GM12878 (cell line): ENCODE measurements around the gene CUTA. TPM values are rescaled to one million over a fixed set of nuclear protein-coding genes. Genes with fewer than 3 reads are reported as not detected.

ENCODE experiments used
- ATAC-seq: fragments of 200-7000 bp; cut with Tn5 transposase; 3 replicates; pipeline ENCODE4 v1.9.1; 2020; ENCODE audit warnings: mild to moderate bottlenecking, moderate library complexity
- BruUV-seq: library from RNA; stranded (reverse); fragments of 400-500 nt; replicated peaks from 2 replicates; lab custom pipeline; 2021; lab: Mats Ljungman, UMichigan
- CTCF ChIA-PET: fragments of 300-600 bp; sonication (Branson Sonifier 250); formaldehyde crosslinking; extraction: SDS; loops from one replicate; lab custom pipeline; 2021; ENCODE audit warnings: inconsistent platforms; lab: Yijun Ruan, JAX
- POLR2A ChIA-PET: fragments of 350-600 bp; formaldehyde crosslinking; extraction: SDS; loops from one replicate; lab custom pipeline; 2021; ENCODE audit warnings: inconsistent platforms; lab: Charles Lee
- RAD21 ChIA-PET: fragments of 300-600 bp; sonication (Branson Sonifier 250); formaldehyde crosslinking; loops from one replicate; lab custom pipeline; 2023; ENCODE audit warnings: antibody characterized with exemption; ENCODE audit not compliant: unreplicated experiment; lab: Charles Lee
- SMC1A ChIA-PET: fragments of 300-600 bp; sonication (Branson Sonifier 250); formaldehyde crosslinking; loops from one replicate; lab custom pipeline; 2023; ENCODE audit not compliant: unreplicated experiment, uncharacterized antibody; lab: Charles Lee
- DNase-seq: peaks from one replicate; pipeline ENCODE4 v3.0.0-alpha.2; 2011; ENCODE audit warnings: low read depth, low spot score
- FAIRE-seq: peaks from 3 replicates; lab custom pipeline; 2011; peaks lifted over from hg19 to GRCh38; lab: Jason Lieb, UNC
- H2AFZ ChIP-seq: 2 replicates; pipeline ENCODE4 v1.6.0; 2011; ENCODE audit warnings: low read depth, low read length, control low read depth; ENCODE audit not compliant: control insufficient read depth
- H3K27ac ChIP-seq: 2 replicates; pipeline ENCODE4 v1.5.1; 2011; ENCODE audit warnings: control low read depth; ENCODE audit not compliant: control insufficient read depth, insufficient read depth
- H3K27me3 ChIP-seq, 2 experiments: replicated peaks in 1 of 2; 2 replicates each; pipeline versions ENCODE4 v1.6.0 to v1.6.1; 2011; ENCODE audit warnings: low read length in 1 of 2; ENCODE audit not compliant: control insufficient read depth in 2 of 2, insufficient read depth in 2 of 2
- H3K36me3 ChIP-seq, 2 experiments: 2 replicates each; pipeline ENCODE4 v1.5.1; 2011; ENCODE audit warnings: low read length in 1 of 2; ENCODE audit not compliant: control insufficient read depth in 2 of 2, insufficient read depth in 2 of 2
- H3K4me1 ChIP-seq: 2 replicates; pipeline ENCODE4 v1.6.1; 2011; ENCODE audit warnings: mild to moderate bottlenecking, low read length, moderate library complexity, mixed read lengths; ENCODE audit not compliant: control insufficient read depth, insufficient read depth
- H3K4me2 ChIP-seq: 2 replicates; pipeline ENCODE4 v1.6.0; 2011; ENCODE audit warnings: control low read depth; ENCODE audit not compliant: control insufficient read depth, insufficient read depth
- H3K4me3 ChIP-seq: fragments of 200-600 bp; sonication (generic); 2 replicates; pipeline ENCODE4 v1.5.1; 2016
- H3K79me2 ChIP-seq: 2 replicates; pipeline ENCODE4 v1.6.0; 2011; ENCODE audit warnings: low read length; ENCODE audit not compliant: control insufficient read depth, insufficient read depth
- H3K9ac ChIP-seq: 2 replicates; pipeline ENCODE4 v1.8.0; 2011; ENCODE audit warnings: low read length, control low read depth, mixed read lengths; ENCODE audit not compliant: control insufficient read depth, insufficient read depth
- H3K9me3 ChIP-seq: replicated peaks from 3 replicates; pipeline ENCODE4 v1.5.1; 2011; ENCODE audit warnings: mild to moderate bottlenecking, low read length; ENCODE audit not compliant: control insufficient read depth, insufficient read depth
- H4K20me1 ChIP-seq: 2 replicates; pipeline ENCODE4 v1.6.0; 2011; ENCODE audit not compliant: control insufficient read depth, insufficient read depth
- BCL3 ChIP-seq: IDR thresholded peaks from 2 replicates; pipeline ENCODE4 v1.6.1; 2011; ENCODE audit warnings: borderline replicate concordance, low read depth, mild to moderate bottlenecking, moderate library complexity, low read length; ENCODE audit not compliant: insufficient read depth, poor library complexity, severe bottlenecking
- CREM ChIP-seq: IDR thresholded peaks from 2 replicates; pipeline ENCODE4 v1.6.1; 2014; ENCODE audit warnings: antibody characterized with exemption, low read depth
- KAT2A ChIP-seq: conservative IDR thresholded peaks from 2 replicates; pipeline ENCODE4 v1.6.1; 2011; ENCODE audit warnings: low read depth, low read length; ENCODE audit not compliant: control insufficient read depth
- KLF5 ChIP-seq: fragments of 450-650 bp; IDR thresholded peaks from 2 replicates; pipeline ENCODE4 v1.6.1; 2014; ENCODE audit warnings: mild to moderate bottlenecking; ENCODE audit not compliant: partially characterized antibody
- NBN ChIP-seq: fragments of 450-650 bp; IDR thresholded peaks from 2 replicates; pipeline ENCODE4 v1.6.1; 2016
- POU2F2 ChIP-seq: IDR thresholded peaks from 3 replicates; pipeline ENCODE4 v1.6.1; 2011; ENCODE audit warnings: low read depth, mild to moderate bottlenecking, low read length, borderline replicate concordance
- RAD21 ChIP-seq: IDR thresholded peaks from 2 replicates; pipeline ENCODE4 v1.6.1; 2011; ENCODE audit warnings: mild to moderate bottlenecking, low read depth, low read length, moderate library complexity; ENCODE audit not compliant: insufficient read depth
- TARDBP ChIP-seq: IDR thresholded peaks from 2 replicates; pipeline ENCODE4 v1.6.1; 2016; ENCODE audit warnings: borderline replicate concordance
- TBL1XR1 ChIP-seq: IDR thresholded peaks from 2 replicates; pipeline ENCODE4 v1.6.1; 2012; ENCODE audit warnings: low read depth, low read length, improper control_type of control experiment
- ZBTB4 ChIP-seq: fragments of 450-650 bp; formaldehyde crosslinking; IDR thresholded peaks from 2 replicates; pipeline ENCODE4 v1.4.0; 2022; ENCODE audit warnings: mild to moderate bottlenecking, moderate library complexity
- ZZZ3 ChIP-seq: IDR thresholded peaks from 2 replicates; pipeline ENCODE4 v1.6.1; 2011; ENCODE audit warnings: low read depth; ENCODE audit not compliant: control insufficient read depth, insufficient read length
- WGBS: methylation state at CpG from one replicate; pipeline ENCODE4 v1.1.6; 2016; ENCODE audit warnings: low lambda C conversion rate; ENCODE audit not compliant: insufficient replicate concordance, insufficient coverage; ENCODE audit errors: missing lambda C conversion rate; 5-methylcytosine and 5-hydroxymethylcytosine counted together
- in situ Hi-C: fragments of 300-500 bp; cut with MboI; formaldehyde crosslinking; loops from 9 replicates; pipeline ENCODE4 v1.14.3; 2018; ENCODE audit warnings: mixed read lengths
- intact Hi-C: fragments of 100-400 bp; cut with micrococcal nuclease; formaldehyde crosslinking; loops from one replicate; pipeline ENCODE4 v1.14.2; 2022; ENCODE audit not compliant: unreplicated experiment
- polyA plus RNA-seq, 11 experiments: library from polyadenylated mRNA; depleted of rRNA in 4 of 11; unstranded in 6 of 11; stranded (reverse) in 5 of 11; fragments of >200 nt; fragmentation: Nextera tagmentation in 4 of 11; fragmentation: Illumina TruSeq in 1 of 11; extraction: Ambion mirVana in 4 of 11; extraction: Trizol in 1 of 11; gene quantifications; 1 replicate in 1 of 11; 2 replicates in 10 of 11; pipeline versions ENCODE4 v1.2.1 to v1.2.3, GENCODE V29; 2011 to 2016; ENCODE audit warnings: inconsistent platforms in 2 of 11, missing spikeins in 2 of 11, low read depth in 1 of 11
- total RNA-seq, 4 experiments: library from RNA; depleted of rRNA in 3 of 4; stranded (reverse); fragments of >200 nt in 3 of 4; fragmentation: Illumina TruSeq in 1 of 4; extraction: Trizol in 1 of 4; gene quantifications; 2 replicates each; pipeline versions ENCODE4 v1.2.1 to v1.2.3, GENCODE V29; 2013 to 2021
- TF ChIP-seq, protein P1 (sequence below): fragments of 450-650 bp; IDR thresholded peaks from 2 replicates; pipeline ENCODE4 v1.6.1; 2017; ENCODE audit warnings: mild to moderate bottlenecking, moderate library complexity
- TF ChIP-seq, protein P2 (sequence below): fragments of 150-350 bp; IDR thresholded peaks from 2 replicates; pipeline ENCODE4 v1.6.1; 2016; ENCODE audit warnings: low read depth, low read length

The CUTA gene
- total and polyA plus RNA-seq, 10 of the 15 experiments (the other 5 are each of a cell fraction or from before 2014, with no cell fraction given) = 102 to 293 (median 189) TPM

- Histone ChIP-seq H3K9me3 (no peaks in the 10 kb centered on the region), H4K20me1 (no peaks in the 10 kb centered on the region), H3K27ac (no peak overlapping the region), H3K4me1 (peaks cover 3% of the 10 kb centered on the region; the same call in 1 of the 2 replicates), H3K4me2 (no peak overlapping the region), H3K27me3 (no peaks in the 10 kb centered on the region), H3K36me3 (peaks cover 0 to 4% of the 10 kb centered on the region in 2 experiments; a peak in 2 of 4 replicates), H2AFZ (no peak overlapping the region), H3K9ac (no peak overlapping the region), H3K79me2 (peaks cover 17% of the 10 kb centered on the region), H3K4me3 (no peak overlapping the region)
- CTCF ChIA-PET = no interaction called here
- in situ Hi-C loops = no loop called here
- intact Hi-C loops = no loop called here
- FAIRE-seq (no peak), ATAC-seq (no peak), DNase-seq (no peak)
- 97% methylated on average over 10 of the region's 15 CpGs for WGBS
- RAD21 ChIA-PET = no interaction called here
- POLR2A ChIA-PET = no interaction called here
- BruUV-seq = no TSS peak
- SMC1A ChIA-PET = no interaction called here
- TF ChIP-seq KLF5 (no peak), TBL1XR1 (no peak), POU2F2 (no peak), NBN (no peak), ZBTB4 (CRISPR knock-in tag) (no peak), TARDBP (no peak), RAD21 (no peak), CREM (no peak), KAT2A (no peak), ZZZ3 (no peak), BCL3 (no peak)
- TF ChIP-seq, protein P1, sequence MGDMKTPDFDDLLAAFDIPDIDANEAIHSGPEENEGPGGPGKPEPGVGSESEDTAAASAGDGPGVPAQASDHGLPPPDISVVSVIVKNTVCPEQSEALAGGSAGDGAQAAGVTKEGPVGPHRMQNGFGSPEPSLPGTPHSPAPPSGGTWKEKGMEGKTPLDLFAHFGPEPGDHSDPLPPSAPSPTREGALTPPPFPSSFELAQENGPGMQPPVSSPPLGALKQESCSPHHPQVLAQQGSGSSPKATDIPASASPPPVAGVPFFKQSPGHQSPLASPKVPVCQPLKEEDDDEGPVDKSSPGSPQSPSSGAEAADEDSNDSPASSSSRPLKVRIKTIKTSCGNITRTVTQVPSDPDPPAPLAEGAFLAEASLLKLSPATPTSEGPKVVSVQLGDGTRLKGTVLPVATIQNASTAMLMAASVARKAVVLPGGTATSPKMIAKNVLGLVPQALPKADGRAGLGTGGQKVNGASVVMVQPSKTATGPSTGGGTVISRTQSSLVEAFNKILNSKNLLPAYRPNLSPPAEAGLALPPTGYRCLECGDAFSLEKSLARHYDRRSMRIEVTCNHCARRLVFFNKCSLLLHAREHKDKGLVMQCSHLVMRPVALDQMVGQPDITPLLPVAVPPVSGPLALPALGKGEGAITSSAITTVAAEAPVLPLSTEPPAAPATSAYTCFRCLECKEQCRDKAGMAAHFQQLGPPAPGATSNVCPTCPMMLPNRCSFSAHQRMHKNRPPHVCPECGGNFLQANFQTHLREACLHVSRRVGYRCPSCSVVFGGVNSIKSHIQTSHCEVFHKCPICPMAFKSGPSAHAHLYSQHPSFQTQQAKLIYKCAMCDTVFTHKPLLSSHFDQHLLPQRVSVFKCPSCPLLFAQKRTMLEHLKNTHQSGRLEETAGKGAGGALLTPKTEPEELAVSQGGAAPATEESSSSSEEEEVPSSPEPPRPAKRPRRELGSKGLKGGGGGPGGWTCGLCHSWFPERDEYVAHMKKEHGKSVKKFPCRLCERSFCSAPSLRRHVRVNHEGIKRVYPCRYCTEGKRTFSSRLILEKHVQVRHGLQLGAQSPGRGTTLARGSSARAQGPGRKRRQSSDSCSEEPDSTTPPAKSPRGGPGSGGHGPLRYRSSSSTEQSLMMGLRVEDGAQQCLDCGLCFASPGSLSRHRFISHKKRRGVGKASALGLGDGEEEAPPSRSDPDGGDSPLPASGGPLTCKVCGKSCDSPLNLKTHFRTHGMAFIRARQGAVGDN = no peak
- TF ChIP-seq, protein P2, sequence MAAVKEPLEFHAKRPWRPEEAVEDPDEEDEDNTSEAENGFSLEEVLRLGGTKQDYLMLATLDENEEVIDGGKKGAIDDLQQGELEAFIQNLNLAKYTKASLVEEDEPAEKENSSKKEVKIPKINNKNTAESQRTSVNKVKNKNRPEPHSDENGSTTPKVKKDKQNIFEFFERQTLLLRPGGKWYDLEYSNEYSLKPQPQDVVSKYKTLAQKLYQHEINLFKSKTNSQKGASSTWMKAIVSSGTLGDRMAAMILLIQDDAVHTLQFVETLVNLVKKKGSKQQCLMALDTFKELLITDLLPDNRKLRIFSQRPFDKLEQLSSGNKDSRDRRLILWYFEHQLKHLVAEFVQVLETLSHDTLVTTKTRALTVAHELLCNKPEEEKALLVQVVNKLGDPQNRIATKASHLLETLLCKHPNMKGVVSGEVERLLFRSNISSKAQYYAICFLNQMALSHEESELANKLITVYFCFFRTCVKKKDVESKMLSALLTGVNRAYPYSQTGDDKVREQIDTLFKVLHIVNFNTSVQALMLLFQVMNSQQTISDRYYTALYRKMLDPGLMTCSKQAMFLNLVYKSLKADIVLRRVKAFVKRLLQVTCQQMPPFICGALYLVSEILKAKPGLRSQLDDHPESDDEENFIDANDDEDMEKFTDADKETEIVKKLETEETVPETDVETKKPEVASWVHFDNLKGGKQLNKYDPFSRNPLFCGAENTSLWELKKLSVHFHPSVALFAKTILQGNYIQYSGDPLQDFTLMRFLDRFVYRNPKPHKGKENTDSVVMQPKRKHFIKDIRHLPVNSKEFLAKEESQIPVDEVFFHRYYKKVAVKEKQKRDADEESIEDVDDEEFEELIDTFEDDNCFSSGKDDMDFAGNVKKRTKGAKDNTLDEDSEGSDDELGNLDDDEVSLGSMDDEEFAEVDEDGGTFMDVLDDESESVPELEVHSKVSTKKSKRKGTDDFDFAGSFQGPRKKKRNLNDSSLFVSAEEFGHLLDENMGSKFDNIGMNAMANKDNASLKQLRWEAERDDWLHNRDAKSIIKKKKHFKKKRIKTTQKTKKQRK = no peak
Observed at GRCh38 chr6:33451606-33452005, 33.7 kb upstream of the CUTA start.
